ENCODE results near the gene OGFOD2.

The OGFOD2 gene

DNA sequence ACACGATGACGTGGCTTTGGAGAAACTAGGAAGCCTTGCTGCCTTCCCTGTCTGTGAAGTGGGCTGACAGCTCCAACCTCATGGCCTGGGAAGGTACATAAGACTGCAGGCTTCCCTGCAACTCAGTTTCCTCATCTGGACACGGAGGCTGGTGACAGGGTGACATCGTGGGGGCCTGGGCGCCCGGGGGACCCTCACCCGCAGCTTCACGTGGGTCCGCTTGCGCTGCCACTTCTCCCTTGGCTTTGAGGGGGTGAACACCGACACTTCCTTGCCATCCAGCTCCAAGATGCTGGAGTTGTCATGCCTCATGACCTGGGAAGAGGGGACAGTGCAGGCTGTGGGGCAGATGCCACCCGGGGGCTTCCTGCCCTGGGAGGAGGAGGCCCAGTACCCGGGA, 13.0 kb downstream of the OGFOD2 start:
- DNase-seq (ENCODE audit: low read depth in 1 of 2, low spot score in 1 of 2), result no peak

GRCh38 chr12:122988612-122989212, 13.7 kb downstream of the OGFOD2 start:
- DNase-seq (ENCODE audit: low read depth in 1 of 2, low spot score in 1 of 2), result no peak

GRCh38 chr12:122989225-122989839, 14.3 kb downstream of the OGFOD2 start:
- no peak for DNase-seq (ENCODE audit: low read depth in 1 of 2, low spot score in 1 of 2)

- no peak for DNase-seq (ENCODE audit: low read depth in 1 of 2, low spot score in 1 of 2)
These were observed 14.9 kb downstream of the OGFOD2 start for GRCh38 chr12:122989874-122990419.

- DNase-seq (ENCODE audit: low read depth in 1 of 2, low spot score in 1 of 2), result no peak
These were observed 15.5 kb downstream of the OGFOD2 start for GRCh38 chr12:122990561-122990960.

DNA sequence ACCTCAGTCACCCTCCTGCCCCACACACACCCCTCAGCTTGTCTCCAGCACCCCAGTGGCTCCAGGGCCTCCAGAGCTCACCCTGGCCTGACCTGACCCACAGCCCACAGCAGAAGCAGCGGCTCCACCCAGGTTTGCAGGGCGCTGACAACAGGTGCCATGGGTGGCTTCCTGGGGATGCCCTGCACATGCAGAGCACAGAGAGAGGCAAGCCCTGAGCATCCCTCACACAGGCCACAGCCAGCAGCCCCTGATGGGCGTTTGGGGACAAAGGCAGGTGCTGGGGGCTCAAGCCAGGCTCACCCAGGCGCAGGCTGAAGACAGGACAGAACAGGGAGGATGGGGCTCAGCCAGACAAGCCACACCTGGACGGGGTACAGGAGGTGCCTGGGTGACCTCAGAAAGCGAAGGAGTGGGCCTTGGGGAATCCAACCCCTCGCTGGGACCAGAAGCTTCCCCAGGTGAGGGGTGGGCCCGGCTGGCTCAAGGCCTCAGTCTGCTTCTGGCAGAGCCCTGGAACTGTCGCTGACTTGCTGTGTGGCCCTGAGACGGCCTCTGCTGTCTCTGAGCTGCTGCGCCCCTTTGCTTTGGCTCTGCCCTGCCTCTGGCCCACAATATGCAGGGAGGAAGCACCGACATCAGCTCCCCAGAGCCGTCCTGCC, 16.0 kb downstream of the OGFOD2 start:
- no peak for DNase-seq (ENCODE audit: low read depth in 1 of 2, low spot score in 1 of 2)

GRCh38 chr12:122991623-122992275, 16.7 kb downstream of the OGFOD2 start:
- no peak for DNase-seq (ENCODE audit: low read depth in 1 of 2, low spot score in 1 of 2)

DNA sequence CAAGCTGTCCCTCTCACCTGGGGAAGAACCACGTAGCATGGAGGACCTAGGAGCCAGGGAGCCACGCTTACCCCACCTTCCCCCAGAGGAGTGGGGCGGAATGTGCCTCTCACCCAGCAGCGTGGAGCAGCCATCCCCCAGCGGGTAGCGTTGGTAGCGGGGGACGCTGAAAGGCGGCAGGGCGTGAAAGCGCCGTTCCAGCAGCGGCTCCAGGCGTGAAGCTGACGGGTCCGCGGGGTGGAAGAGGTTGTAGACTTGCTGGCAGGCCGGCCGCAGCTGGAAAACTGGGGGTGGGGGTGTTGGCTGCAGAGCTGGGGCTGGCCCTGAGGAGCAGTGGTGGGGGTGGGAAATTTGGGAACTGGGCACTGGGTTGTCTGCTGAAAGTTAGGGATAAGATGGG, 17.3 kb downstream of the OGFOD2 start:
- no peak for DNase-seq (ENCODE audit: low read depth in 1 of 2, low spot score in 1 of 2)

- no peak for DNase-seq (ENCODE audit: low read depth in 1 of 2, low spot score in 1 of 2)
These were observed 19.2 kb downstream of the OGFOD2 start for GRCh38 chr12:122994140-122994675.

GRCh38 chr12:122994781-122995502, 19.9 kb downstream of the OGFOD2 start:
- DNase-seq (ENCODE audit: low read depth in 1 of 2, low spot score in 1 of 2), result no peak

DNA sequence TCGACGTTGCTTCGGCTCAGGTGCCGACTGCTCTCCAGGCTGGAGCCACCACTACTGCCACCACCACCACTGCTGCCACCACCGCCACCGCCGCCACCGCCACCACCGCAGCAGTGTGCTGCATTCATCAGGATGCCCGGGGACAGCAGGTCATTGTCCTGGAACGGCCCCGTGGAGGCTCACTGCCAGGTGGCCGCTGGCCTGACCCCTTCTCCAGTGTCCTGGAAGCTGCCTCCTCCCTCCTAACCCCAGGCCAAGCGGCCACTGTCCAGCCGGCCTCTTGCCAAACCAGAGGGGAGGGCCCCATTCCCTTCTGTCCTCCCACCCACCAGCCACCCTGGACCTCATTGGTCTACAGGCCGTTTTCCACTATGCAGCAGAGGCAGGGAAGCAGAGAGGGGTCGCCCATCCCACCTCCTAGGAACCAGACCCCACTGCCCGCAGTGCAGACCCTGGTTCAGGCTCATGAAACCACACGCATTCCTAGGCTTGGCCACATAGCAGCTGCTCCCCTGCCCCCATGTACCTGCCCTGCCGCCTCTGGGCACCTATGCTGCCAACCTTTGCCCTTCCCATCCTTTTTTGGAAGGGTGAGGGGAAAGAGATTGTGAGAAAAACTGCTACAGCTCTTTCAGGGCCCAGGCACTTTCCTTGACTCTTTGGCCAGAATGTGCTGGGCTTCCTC, 20.6 kb downstream of the OGFOD2 start:
- DNase-seq (ENCODE audit: low read depth in 1 of 2, low spot score in 1 of 2), result no peak

DNA sequence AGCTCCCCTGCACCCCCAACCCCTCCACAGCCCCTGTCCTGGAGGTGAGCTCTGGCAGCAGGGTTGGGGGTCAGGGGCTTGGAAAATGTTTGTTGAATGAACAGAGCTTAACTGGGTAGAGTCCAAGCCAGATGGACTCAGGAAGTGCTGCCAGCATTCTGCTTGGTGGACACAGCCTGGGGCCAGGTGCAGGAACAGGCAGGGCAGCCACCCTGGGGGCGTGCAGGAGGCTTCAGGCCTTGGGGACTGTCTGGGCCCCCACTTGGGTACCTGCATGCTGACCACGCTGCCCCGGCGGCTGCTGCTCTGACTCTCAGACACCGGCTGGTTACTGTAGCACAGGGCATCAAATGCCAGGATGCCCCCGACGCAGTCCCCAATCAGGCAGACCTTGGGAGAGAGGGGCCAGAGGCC, 21.2 kb downstream of the OGFOD2 start:
- no peak for DNase-seq (ENCODE audit: low read depth in 1 of 2, low spot score in 1 of 2)

- DNase-seq (ENCODE audit: low read depth in 1 of 2, low spot score in 1 of 2), result no peak
These were observed 21.7 kb downstream of the OGFOD2 start for GRCh38 chr12:122996621-122997342.

DNA sequence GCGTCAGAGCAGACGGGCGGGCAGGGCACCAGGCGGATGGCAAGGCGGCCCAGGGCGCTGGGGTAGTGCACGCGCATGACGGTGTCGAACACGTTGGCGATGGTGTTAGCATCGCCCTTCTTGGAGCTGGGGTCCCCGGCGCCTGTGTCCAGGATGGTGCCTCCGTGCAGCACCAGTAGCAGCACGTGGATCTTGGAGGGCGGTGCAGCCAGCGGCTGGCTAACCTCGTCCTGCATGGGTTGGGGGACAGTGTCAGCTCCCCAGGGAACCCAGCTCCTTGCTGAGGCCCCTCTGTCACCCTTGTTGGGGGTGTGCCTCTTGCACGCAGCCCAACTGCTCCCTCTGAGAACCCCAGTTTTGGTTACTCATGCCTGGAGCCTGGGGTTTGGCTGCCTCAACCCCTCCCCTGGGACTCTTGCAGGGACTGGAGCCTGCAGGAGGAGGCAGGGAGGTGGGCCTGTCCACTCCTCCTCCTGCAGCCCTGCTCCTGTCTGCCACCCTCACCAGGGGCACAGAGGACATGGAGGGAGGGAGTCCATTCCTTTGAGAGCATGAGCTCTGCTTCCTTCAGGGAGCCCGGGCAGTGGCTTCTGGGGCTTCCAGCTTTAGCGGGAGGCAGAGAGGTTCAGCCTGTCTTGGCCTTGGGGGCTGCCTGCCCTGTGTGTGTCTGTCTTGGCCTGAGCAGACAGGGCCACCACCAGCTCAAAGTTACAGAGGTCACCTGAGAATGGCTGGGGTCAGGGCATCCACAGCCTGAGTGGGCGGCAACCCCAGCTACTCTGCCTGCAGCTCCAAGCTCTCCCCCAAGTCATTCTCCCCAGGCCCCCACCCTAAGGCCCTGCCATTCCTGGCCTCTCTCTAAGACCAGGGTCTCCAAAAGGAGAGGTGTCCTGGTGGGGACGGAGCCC, 22.6 kb downstream of the OGFOD2 start:
- no peak for DNase-seq (ENCODE audit: low read depth in 1 of 2, low spot score in 1 of 2)

DNA sequence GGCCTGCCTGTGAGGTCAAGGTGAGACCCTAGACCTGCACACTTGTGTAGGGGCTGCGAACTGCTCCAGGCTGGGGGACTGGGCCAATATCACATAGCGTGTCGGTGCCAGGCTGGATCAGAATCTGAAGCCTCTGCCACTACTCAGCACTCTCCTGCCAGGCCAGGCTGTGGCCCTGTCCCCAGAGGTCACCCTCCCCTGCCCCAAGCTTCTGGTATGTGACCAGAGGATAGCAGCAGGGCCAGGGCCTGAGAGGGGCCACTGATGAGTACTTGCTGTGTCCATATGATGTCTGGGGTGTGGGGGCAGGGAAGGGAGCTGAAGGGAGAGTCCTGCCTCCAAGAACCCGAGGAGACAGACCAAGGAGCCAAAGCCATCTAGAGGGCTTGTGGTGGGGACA, 23.3 kb downstream of the OGFOD2 start:
- DNase-seq (ENCODE audit: low read depth in 1 of 2, low spot score in 1 of 2), result no peak

DNA sequence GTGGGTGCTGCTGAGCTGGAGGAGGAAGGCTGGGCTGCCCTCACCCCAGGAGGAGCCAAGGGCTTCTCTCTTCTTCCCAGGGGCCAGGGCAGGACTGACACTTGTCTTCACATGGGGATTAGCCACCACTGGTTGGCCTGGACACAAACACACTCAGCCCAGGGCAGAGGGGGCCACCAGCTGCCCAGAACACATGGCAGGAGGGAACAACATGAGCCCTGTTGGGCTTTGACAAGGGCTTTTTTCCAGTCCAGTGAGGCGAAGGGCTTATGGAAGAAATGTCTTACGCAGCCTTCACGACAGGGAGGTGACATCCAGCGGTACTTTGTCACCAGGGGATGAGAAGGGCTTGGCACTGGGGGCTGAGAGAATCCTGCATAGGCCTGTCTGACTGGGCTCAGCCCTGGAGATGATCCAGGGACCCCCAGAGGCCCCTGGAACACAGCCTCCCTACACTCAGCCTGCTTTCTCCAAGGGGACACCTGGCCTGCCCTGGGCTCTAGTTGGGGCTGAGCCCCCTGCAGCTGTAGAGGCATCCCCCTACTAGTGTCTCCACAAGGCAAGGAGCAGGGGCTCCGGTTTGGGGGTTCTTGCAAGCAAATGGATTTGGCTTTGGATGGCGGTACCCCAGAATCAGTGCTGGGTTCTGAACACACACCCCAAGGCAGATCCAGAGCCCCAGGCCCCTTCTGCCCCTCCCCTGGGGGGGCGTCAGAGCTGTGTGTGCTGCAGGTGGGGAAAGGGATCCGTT, 24.3 kb downstream of the OGFOD2 start:
- no peak for DNase-seq (ENCODE audit: low read depth in 1 of 2, low spot score in 1 of 2)

DNA sequence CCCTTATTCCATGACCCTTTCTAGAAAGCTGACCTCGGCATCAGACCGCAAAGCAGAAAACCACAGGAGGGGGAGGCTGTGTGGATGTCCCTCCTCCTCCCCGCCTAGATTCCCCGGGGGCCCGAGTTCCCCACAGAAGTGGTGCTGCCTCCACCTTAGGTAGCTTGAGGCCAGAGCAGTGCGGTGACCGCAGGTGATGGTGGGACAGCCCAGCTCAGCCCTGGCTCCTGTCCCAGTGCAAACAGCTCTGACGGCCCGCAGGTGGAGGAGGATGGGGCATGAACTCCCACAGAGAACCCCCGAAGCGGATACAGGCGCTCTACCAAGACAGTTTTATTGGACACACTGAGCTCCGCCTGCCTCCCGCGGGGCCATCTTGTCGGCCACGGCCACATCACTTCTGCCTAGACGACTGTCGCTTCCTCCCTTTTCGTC, 25.0 kb downstream of the OGFOD2 start:
- DNase-seq (ENCODE audit: low read depth in 1 of 2, low spot score in 1 of 2), result no peak

DNA sequence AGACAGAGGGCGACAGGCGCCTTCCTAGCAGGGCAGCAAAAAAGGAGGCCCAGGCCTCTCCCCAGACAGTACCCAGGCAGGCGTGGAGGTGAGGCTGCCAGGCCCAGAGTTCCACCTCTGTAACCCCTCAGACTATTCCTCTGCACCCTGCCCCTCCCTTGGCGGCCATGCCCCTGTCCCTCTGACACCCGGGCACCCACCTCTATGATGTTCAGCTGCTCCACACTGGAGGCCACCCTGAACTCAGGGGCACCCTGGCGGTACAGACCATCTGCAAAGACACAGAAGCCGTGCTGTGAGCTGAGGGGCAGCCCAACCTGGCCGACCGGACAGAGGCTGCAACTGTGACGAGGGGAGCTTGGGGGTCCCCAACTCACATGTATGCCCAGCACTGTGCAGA, 25.5 kb downstream of the OGFOD2 start:
- DNase-seq (ENCODE audit: low read depth in 1 of 2, low spot score in 1 of 2), result no peak
